ENCODE data around the gene KIFC3.
"Not testable (repeated sequence)": the region's sequence is repeated elsewhere in the genome, so short reads cannot be mapped to it uniquely, and the experiment has no call there.

The KIFC3 gene

GRCh38 chr16:57786632-57787518, 15.4 kb downstream of the KIFC3 start:
- peak; percentile 81 for DNase-seq (ENCODE audit: low spot score)

GRCh38 chr16:57785924-57786323, 16.4 kb downstream of the KIFC3 start:
- no peak for DNase-seq (ENCODE audit: low spot score)

- no peak for DNase-seq (ENCODE audit: low spot score)
Observed at GRCh38 chr16:57785385-57785784, 16.9 kb downstream of the KIFC3 start.

- DNase-seq (ENCODE audit: low spot score): no peak
Observed at GRCh38 chr16:57784334-57784733, 18.0 kb downstream of the KIFC3 start.

- no peak for DNase-seq (ENCODE audit: low spot score)
Observed at GRCh38 chr16:57783883-57784282, 18.4 kb downstream of the KIFC3 start.

- DNase-seq (ENCODE audit: low spot score): no peak
Observed at GRCh38 chr16:57783116-57783515, 19.2 kb downstream of the KIFC3 start.

- not testable (repeated sequence) for DNase-seq (ENCODE audit: low spot score)
Observed at GRCh38 chr16:57782607-57783055, 19.7 kb downstream of the KIFC3 start.

- DNase-seq (ENCODE audit: low spot score): no peak
Observed at GRCh38 chr16:57781741-57782606, 20.3 kb downstream of the KIFC3 start.

- DNase-seq (ENCODE audit: low spot score): no peak
Observed at GRCh38 chr16:57781349-57781740, 20.9 kb downstream of the KIFC3 start.

- not testable (repeated sequence) for DNase-seq (ENCODE audit: low spot score)
Observed at GRCh38 chr16:57779836-57780235, 22.5 kb downstream of the KIFC3 start.

GRCh38 chr16:57778658-57779057, 23.6 kb downstream of the KIFC3 start:
- DNase-seq (ENCODE audit: low spot score): no peak

- DNase-seq (ENCODE audit: low spot score): peak; percentile 82
Observed at GRCh38 chr16:57775661-57776469, 26.4 kb downstream of the KIFC3 start.

GRCh38 chr16:57774705-57775285, 27.5 kb downstream of the KIFC3 start:
- no peak for DNase-seq (ENCODE audit: low spot score)

GRCh38 chr16:57773655-57774295, 28.5 kb downstream of the KIFC3 start:
- no peak for DNase-seq (ENCODE audit: low spot score)

GRCh38 chr16:57773019-57773418, 29.3 kb downstream of the KIFC3 start:
- DNase-seq (ENCODE audit: low spot score): no peak

GRCh38 chr16:57771141-57771785, 31.0 kb downstream of the KIFC3 start:
- DNase-seq (ENCODE audit: low spot score): no peak

GRCh38 chr16:57770361-57770760, 31.9 kb downstream of the KIFC3 start:
- no peak for DNase-seq (ENCODE audit: low spot score)

- DNase-seq (ENCODE audit: low spot score): no peak
Observed at GRCh38 chr16:57769541-57770145, 32.6 kb downstream of the KIFC3 start.

- no peak for DNase-seq (ENCODE audit: low spot score)
Observed at GRCh38 chr16:57766714-57767348, 35.5 kb downstream of the KIFC3 start.

Measured in Ammon's horn (tissue), 1 donor.